GM19463 (cell line): Measurements from ENCODE around the gene BUD31.
"Not testable (repeated sequence)": the region's sequence is repeated elsewhere in the genome, so short reads cannot be mapped to it uniquely, and the experiment has no call there.

ENCODE experiments used
- ATAC-seq: cut with Tn5 transposase; IDR thresholded peaks from one replicate; pipeline ENCODE4 v1.9.1; 2021; ENCODE audit warnings: mild to moderate bottlenecking, moderate library complexity; ENCODE audit not compliant: unreplicated experiment

The BUD31 gene

GRCh38 chr7:99397297-99397983 is 11.3 kb upstream of the BUD31 start:
- ATAC-seq, result no peak

GRCh38 chr7:99398891-99399445 is 9.8 kb upstream of the BUD31 start:
- no peak for ATAC-seq

- no peak for ATAC-seq
Measured at GRCh38 chr7:99399597-99399996, 9.2 kb upstream of the BUD31 start.

GRCh38 chr7:99402854-99403253 is 5.9 kb upstream of the BUD31 start:
- ATAC-seq, result no peak

GRCh38 chr7:99403764-99404163 is 5.0 kb upstream of the BUD31 start:
- no peak for ATAC-seq

GRCh38 chr7:99404235-99404976 is 4.4 kb upstream of the BUD31 start:
- no peak for ATAC-seq

GRCh38 chr7:99404977-99405320 is 3.8 kb upstream of the BUD31 start:
- ATAC-seq, result no peak

- ATAC-seq, result no peak
Measured at GRCh38 chr7:99406557-99406956, 2.2 kb upstream of the BUD31 start.

GRCh38 chr7:99407872-99408378 is 844 bp upstream of the BUD31 start:
- no peak for ATAC-seq

- ATAC-seq, result no peak
Measured at GRCh38 chr7:99409192-99409572, 413 bp downstream of the BUD31 start.

GRCh38 chr7:99409806-99410205 is 1.0 kb downstream of the BUD31 start:
- ATAC-seq, result no peak

GRCh38 chr7:99410635-99411034 is 1.9 kb downstream of the BUD31 start:
- no peak for ATAC-seq

GRCh38 chr7:99415513-99416127 is 6.9 kb downstream of the BUD31 start:
- ATAC-seq, result not testable (repeated sequence)

GRCh38 chr7:99418260-99418659 is 9.5 kb downstream of the BUD31 start:
- no peak for ATAC-seq

- no peak for ATAC-seq
Measured at GRCh38 chr7:99419323-99420021, 10.7 kb downstream of the BUD31 start.

GRCh38 chr7:99420213-99420612 is 11.4 kb downstream of the BUD31 start:
- ATAC-seq, result no peak

GRCh38 chr7:99420986-99421385 is 12.2 kb downstream of the BUD31 start:
- ATAC-seq, result no peak

GRCh38 chr7:99422186-99422585 is 13.4 kb downstream of the BUD31 start:
- no peak for ATAC-seq

GRCh38 chr7:99422625-99423024 is 13.9 kb downstream of the BUD31 start:
- ATAC-seq, result no peak

- ATAC-seq, result no peak
Measured at GRCh38 chr7:99424932-99425730, 16.4 kb downstream of the BUD31 start.
